Kasumi-1 (cell line): Measurements from ENCODE around the gene PACS2.
"Not testable (repeated sequence)": the region's sequence is repeated elsewhere in the genome, so short reads cannot be mapped to it uniquely, and the experiment has no call there.

Source experiments
- DNase-seq, 2 experiments: peaks; one replicate each; lab custom pipeline; 2025; lab: John Stamatoyannopoulos, UW

PACS2 gene

DNA sequence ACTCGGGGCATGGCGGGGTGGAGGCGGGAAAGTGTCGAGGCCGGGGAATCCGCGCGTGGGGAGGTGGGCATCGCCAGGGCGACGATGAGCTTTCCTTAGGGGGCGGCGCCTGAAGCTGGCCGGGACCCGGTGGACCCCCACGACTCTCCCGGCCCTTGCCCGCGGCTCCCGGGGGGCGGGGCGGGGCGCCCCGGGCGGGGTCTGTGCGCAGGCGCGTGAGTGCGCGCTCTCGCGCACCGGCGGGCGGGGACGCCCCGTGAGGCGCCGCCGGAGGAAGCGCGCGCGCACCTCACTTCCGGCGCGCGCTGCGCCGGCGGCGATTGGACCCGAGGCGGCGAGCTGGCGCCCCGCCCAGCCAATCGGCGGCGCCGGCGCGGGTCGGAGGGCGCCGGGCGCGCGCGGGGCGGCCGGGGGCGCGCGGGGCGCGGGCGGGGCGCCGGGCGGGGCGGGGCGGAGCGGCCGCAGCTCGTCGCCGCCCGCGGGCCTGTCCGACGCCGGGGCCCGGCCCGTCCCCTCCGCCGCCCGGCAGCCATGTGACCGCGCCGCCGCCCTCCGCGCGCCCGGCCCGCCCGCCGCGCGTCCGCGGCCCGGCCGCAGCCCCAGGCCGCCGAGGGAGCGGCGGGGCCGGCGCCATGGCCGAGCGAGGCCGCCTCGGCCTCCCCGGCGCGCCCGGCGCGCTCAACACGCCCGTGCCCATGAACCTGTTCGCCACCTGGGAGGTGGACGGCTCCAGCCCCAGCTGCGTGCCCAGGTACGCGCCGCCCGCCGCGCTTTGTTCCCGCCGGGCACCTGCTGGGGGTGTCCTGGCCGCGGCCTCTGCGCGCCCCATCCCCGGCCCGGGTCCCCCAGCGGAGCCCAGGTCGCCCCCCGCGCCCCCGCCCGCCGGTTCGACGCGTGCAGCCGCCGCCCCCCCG lies at the start of gene PACS2:
PACS2 (plus strand) TSS at position 462 of the 914 bp plus-strand sequence; CDS start at position 633, 171 bp downstream.
- peak; percentile 41 to 49 for DNase-seq

DNA sequence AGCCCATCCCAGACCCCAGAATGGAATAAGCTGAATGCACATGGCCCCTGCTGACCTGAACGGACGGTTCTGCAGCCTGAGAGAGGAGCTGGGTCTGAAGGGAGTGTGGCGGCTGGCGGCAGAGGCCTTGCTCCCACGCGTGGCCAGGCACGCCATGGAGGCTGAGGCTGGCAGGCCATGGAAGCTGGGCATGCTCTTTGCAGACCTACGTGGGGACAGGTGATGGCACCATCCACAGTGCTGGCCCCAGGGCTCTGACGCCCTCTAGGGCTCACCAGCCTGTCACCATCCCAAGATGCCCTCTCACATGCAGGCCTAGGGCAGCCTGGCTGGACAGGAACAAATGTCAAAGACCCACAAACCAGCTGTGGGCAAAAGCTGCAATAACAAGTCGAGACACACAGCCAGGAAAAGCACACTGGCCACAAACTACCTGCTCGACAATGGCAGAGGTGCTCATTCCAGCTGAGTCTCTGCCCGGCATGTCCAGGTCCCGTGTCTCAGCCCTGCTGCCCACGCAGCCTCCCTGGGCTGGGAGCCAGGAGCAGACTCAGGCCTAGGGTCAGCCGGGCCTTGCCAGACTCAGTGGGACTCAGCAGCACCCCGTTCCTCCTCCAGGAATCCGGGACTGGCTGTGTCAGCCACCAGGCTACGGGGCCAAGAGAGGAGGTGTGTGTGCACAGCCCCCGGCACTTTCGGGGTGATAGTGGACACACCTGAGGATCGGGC lies 46.6 kb upstream of the PACS2 start:
- no peak for DNase-seq

DNA sequence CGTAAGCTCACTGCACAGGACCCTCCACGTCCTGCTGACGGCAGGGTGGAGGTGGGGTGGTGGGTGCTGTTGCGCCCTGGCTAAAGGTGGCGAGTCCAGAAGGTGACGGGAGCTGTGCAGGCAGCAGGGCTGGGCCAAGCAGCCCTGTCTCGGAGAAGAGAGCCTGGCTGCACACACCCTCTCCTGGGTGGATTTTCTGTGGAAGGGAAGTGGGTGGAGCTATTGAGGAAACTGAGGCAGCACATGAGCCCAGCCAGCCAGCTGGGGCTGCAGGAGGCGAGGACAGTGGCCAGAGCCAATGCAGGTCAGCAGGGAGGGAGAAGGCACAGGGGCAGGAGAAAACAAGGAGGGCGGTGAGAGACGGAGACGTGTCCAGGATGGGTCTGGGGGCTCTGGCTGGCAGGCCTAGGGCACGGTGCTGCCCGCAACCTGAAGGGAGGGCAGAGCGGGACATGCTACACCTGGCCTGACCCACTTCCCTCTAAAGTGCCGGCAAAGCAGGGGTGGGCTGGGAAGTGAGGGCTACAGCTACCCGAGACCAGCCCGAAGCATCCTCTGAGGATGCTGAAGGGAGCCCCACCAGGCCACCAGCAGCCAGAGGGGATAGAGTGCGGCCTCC lies 45.7 kb upstream of the PACS2 start:
- DNase-seq = no peak

DNA sequence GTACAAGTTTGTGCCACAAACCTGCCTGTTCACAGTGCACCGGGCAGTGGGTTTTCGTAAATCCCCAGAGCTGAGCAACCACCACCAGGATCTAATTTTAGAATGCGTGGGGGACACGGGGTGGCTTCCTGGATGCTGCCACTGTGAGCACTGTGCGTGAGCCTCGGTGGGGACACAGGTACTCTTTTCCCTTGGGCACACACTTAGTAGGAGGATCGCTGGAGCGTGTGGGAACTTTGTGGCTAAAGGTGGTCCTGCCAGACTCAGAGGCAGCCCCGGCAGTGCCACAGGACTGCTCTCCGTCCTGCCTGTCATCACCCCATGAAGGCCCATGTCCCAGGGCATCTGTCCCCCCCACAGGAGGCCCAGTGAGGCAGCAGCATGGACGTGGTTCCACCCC lies 45.1 kb upstream of the PACS2 start:
- DNase-seq = no peak

DNA sequence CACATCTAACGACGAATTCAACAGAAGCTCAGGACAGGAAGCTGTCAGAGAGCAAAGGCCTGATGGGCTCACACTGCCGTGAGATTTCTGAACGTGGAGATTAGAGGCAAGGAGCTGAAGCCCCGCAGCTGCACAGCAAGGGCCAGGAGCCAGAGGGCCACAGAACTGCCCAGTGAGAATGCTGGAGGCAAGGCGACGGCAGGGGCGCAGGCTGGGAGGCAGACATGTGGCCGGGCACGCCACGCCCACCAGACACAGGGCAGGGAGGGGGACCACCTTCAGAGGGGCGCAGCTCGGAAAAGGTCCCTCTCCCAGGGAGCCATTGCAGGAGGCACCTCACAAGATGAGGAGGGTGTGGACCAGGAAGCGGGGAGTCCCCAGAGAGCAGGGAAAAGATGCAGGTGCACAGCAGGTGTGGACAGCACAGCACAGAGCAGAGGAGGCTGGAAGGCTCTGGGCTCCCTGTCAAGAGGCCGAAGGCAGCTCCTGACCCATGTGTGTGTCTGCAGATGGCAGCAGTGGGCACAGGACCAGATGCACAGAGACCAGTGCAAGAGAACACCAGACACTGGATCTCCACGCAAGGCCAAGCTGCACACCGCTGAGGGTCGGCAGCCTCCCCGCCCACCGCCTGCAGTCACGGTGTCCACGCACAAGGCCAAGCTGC lies 43.2 kb upstream of the PACS2 start:
- no peak for DNase-seq

DNA sequence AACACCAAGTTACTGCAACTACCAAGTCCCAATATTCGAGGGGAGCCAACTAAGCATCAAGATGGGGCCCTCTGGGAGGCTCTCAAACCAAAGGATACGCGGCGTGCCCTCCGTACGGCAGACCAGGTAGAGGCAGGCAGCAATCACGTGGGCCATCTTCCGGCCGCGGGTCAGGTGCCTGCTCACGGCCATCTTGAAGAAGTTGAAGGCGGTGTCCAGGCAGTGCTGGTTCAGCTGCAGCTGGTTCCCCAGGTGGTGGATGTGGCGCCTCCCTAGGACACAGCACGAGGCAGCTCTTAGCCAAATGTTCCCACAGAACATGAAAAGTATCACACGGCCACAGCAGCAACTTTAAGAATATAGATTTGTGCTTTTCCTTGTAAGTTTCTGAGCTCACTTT lies 41.9 kb upstream of the PACS2 start:
- DNase-seq = no peak

DNA sequence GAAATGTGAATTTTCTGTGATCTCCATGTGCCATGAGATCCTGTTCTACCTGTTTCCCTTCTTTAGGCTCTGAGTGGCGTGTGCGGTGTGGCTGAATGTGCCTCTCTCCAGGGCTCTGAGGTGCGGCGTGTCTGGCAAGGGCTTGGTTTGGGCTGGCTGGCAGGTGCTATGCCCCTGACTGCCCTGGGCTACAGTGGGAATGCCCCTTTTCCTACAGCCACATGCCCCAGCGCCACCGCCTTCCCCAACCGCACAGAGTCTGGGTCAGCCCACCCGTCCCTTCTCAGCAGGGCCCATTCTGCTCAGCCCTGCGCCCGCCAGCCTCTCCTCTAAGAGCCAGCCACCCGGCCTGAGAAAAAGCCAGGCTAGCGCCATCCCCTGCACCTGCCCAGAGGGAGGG lies 41.5 kb upstream of the PACS2 start:
- no peak for DNase-seq

DNA sequence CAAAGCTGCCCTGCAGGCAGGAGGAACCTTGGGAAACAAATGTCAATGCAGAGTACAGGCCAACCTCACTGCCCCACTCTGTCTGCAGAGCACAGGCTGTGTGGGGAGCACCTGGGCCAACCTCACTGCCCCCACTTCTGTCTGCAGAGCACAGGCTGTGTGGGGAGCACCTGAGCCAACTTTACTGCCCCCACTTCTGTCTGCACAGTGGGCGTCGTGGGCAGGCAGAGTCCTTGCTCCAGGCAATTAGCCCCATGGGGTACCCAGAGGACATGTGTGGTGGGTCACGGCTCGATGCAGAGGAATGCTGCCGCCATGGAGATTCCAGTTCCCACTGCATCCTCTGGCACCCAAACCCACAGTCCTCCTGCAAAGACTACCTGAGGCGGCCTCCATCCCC lies 39.9 kb upstream of the PACS2 start:
- DNase-seq = no peak

DNA sequence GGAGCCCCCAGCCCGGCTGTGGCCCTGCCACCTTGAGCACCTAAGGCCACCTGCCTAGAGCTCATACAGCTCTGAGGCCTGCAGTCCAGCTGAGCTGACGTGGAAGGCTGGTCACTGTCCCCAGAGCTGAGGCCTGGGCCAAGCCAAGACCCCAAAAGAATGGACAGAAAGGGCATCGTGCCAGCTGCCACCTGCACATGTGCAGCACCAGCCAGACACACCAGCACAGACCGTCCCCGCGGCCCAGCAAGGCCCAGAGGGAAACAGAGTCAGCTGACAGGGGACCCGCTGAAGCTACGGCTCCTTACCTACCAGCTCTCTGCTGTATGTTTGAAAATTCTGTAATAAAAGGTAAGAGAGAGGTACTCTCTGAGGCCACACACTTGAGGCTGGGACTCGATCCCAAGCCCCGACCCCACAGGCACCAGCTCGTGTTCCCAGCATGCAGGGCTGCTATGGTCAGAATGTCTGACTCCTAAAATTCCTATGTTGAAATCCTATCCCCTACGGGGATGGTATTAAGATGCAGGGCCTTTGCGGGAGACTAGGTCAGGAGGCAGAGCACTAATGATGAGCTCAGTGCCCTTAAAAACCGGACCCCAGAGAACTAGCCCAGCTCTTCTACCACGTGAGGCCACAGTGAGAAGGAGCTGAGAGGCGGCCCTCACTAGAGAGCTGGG lies 39.1 kb upstream of the PACS2 start:
- no peak for DNase-seq

DNA sequence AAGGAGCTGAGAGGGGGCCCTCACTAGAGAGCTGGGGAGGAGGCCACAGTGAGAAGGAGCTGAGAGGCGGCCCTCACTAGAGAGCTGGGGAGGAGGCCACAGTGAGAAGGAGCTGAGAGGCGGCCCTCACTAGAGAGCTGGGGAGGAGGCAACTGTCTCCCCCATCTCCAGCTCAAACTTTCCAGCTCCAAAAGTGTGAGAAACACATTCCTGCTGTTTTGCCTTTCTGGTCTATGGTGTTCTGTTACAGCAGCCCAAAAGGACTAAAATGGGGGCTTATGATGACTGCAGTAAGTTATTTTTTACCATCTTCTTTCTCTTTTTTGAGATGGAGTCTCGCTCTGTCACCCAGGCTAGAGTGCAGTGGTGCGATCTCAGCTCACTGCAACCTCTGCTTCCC lies 37.1 kb upstream of the PACS2 start:
- DNase-seq = not testable (repeated sequence)

DNA sequence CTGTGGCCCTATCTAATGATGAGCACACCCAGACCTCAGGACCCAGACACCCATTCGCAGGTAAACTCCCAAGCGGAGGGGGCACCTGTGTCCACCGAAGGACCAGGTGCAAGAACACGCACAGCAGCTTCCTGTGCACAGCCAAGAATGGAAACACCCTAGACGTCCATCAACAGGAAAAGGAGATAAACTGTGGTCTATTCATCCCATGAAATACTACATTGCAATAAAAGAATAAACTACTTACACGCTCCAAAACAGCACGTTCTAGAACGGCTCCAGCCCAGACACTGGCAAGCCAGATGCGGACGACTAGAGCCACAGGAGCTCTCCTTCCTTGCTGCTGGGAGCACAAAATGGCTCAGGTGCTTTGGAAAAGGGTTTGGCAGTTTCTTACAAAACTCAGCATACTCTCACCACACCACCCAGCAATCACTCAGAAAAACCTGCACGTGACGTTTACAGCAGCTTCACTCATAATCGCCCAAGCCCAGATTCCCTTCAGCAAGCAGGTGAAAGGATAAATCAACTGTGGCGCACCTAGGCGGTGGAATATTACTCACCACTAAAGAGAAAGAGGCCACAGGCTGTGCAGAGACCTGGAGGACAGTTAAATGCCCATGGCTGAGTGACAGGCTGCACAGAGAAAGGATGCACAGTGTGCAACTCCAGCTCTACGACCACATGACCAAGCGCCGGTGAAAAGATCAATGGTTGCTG lies 34.7 kb upstream of the PACS2 start:
- no peak for DNase-seq

DNA sequence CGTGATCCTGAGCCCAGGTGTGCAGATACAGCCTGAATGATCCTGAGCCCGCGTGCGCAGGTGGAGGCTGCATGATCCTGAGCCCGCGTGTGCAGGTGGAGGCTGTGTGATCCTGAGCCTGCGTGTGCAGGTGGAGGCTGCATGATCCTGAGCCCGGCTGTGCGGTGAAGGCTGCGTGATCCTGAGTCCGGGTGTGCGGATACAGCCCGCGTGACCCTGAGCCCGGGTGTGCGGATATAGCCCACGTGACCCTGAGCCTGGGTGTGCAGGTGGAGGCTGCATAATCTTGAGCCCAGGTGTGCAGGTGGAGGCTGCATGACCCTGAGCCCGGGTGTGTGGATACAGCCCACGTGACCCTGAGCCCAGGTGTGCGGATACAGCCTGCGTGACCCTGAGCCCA lies 34.0 kb upstream of the PACS2 start:
- DNase-seq = no peak

DNA sequence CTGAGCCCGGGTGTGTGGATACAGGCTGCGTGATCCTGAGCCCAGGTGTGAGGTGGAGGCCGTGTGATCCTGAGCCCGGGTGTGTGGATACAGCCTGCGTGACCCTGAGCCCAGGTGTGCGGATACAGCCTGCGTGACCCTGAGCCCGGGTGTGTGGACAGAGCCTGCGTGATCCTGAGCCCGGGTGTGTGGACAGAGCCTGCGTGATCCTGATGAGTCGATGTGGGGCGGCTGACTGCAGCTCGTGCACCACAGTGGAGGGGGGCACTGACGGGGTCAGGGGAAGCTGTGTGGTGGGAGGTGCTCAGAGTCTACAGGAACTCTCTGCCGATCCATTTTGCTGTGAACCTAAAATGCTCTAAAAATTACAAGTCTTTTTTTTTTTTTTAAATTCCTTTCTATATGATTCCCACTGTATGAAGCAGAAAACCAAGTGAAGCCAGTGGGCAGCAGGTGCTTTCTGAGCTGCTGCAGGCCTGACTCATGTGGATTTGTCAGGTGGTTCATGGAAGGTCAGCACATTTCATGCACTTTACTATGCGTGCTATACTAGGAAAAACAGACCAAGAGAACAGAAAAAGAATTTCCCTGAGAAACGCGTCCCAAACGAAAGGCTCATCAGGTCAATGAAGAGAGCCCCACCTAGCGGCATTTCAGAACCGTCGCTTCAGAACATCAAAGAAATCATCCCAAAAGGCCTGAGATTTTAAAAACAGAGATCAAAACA lies 33.0 kb upstream of the PACS2 start:
- peak; percentile 74 to 92 for DNase-seq

DNA sequence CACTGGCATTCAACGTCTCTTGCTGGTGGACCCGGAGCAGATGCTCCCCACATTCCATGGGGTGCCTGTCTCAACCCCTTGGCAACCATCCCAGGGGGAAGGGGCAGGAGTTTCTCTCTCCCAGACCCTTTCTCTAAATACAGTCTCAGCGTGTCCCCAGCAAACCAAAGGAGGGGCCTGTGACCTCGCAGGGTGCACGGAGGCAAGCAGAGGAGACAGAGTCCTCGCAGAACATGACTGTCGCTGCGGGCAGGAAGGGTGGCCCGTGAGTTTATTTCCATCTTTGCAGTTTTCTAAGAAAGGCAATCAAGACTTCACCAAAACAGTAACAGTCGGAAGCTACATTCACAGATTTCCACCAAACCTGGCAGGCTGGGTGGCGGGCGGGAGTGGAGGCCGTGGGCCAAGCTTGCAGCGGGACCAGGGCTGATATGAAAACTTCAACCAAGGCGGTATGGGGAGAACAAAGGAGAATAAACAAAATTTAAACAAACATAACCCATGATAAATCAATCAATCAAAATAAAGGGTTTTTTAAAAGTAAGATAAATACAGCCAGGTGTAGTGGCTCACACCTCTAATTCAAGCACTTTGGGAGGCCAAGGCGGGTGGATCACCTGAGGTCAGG lies 32.3 kb upstream of the PACS2 start:
- no peak for DNase-seq

DNA sequence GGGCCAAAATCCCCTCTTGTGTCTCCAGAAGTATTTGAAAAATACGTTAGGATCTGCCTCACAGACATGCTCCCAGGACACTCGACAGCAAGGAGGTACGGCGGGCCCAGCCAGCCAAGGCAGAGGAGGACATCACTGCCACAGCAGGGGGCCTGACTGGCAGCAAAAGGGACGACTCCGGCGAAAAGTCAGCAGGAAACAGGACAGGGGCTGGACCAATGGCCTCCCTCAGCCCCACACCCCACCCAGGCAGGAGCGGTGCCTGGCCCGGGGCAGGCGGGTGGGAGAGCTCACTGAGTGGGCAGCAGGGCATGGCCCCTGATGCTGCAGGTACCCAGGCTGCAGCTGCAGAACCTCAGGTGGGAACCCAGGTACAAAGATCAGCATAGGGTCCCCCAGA lies 31.5 kb upstream of the PACS2 start:
- no peak for DNase-seq

DNA sequence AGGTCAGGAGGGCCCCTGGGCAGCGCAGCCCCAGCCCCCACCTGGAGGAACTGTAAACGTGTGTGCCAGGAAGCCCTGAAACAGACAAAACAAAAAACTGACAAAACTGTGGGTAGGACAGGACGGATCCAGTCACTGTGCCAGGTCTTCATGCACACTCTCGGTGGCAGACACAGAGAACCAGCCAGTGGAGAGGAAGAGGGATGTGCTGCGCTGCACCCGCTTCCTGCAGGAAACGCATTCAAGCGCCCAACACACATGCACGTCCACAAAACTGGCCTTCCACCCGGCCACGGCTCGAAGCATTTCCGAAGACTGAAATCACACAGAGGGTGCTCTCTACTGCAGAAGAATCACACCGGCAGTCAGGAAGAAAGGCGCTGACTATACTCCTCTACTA lies 30.6 kb upstream of the PACS2 start:
- DNase-seq = peak; percentile 67 to 74

DNA sequence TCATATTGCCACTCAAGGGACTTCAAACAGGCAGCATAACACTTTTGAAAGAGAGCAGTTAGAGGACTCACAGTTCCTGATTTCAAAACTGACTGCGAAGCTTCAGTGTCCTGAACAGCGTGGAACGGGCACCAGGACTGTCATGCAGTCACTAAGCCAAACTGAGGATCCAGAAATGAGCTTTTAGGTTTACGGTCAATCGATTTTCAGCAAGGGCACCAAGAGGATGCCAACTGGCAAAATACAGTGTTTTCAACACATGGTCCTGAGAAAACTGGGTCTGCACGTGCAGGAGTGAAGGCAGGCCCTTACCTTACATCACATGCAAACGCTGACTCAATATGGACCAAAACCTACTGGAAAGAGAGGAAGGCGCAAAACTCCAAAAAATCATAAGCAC lies 29.4 kb upstream of the PACS2 start:
- no peak for DNase-seq

DNA sequence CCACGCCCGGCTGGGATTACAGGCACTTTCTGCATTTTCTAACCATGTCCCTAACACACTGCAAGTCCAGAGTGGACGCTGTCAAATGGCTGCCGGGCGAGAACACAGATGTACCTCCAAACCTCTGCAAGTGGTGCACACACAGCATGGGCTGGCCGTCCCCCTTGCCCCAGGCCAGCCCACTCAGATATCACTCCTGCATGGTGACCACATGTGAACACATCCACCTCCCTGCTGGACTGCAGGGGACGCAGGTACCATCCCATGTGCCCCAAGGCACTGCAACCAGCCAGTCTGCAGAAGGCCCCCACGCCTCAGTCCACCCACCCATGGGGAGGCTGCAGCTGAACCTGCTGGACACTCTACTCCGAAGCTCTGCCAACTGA lies 27.8 kb upstream of the PACS2 start:
- no peak for DNase-seq

DNA sequence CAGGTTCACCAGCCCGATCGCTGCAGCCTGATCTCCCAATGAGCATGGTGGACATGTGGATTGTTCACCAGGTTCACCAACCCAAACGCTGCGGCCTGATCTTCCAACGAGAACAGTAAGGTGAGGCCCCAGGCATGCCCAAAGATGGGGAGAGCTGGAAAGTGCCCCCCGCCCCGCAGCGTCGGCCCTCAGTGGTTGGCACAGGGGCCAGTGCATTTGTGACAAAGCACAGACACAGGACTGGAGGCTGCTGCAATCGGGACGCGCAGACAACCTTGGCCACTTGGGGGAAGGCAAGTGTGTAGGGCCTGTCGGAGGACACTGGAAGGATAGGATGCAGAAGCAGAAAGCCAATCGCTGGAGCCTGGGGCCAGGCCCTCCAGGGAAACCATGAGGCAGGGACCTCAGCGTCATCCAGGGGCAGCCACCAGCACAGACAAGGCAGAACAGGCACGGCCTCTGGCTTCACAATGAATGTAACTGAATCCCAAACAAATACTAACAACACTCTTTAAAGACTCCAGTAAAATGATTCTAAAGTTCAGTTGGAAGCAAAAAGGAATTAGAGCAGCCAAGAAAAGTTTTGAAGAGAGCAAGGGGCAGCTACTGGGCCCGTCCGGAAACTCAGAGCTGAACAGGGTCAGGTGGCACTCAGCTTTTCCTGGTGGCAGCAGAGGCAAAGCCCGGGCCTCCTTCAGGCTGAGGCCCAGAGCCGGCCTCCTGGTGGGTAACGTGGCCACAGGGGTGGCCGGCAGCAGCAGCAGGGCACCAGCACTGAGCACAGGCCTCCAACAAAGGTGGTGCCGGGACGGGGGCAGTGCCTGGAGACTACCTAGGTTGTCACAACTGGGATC lies 27.1 kb upstream of the PACS2 start:
- DNase-seq = no peak
